ENCODE measurements around the gene CCDC158. TPM values are rescaled to one million over a fixed set of nuclear protein-coding genes. Genes with fewer than 3 reads are reported as not detected.

CCDC158 gene
- total RNA-seq (1.0 TPM), polyA plus RNA-seq (ENCODE audit: insufficient read depth, low read depth, low replicate concordance) (0.24 TPM)
- long read RNA-seq, donor 1 = 0 reads
- long read RNA-seq, donor 2 = 0 reads
- long read RNA-seq, donor 3 = 0 reads
- long read RNA-seq, donor 4 = 0 reads
- long read RNA-seq, donor 5 = 0 reads
- long read RNA-seq, donor 6 = 0 reads
- long read RNA-seq, donor 7 = 0 reads
- long read RNA-seq, donor 8 = 0 reads
- long read RNA-seq, donor 9 = 0 reads
- long read RNA-seq, donor 10 = 0 reads

- no peaks in the 10 kb centered on the region for H3K9me3 ChIP-seq (ENCODE audit: control insufficient read depth in 2 of 3, insufficient read depth in 1 of 3, low read length in 3 of 3)
- intact Hi-C loops (cut with DNase I) = no loop called here
- H3K4me3 ChIP-seq (ENCODE audit: low read length in 3 of 3) = peak within 1 kb of the TSS; percentile 21 to 57 (median 44)
- DNase-seq (peak; percentile 40 to 78 (median 60)), FAIRE-seq (no peak)
- H3K4me1 ChIP-seq (ENCODE audit: control insufficient read depth in 2 of 3, insufficient read depth in 2 of 3, low read depth in 1 of 3, low read length in 3 of 3) = no peaks in the 10 kb centered on the region
- H3K27me3 ChIP-seq (ENCODE audit: control insufficient read depth, insufficient read depth, low read length) = no peaks in the 10 kb centered on the region
- H3K27ac ChIP-seq (ENCODE audit: low read depth in 2 of 2, low read length in 2 of 2) = no peak within 1 kb of the TSS
- H3K36me3 ChIP-seq (ENCODE audit: control insufficient read depth in 2 of 3, insufficient read depth in 3 of 3, low read length in 3 of 3) = no peaks in the 10 kb centered on the region
- H3K9ac ChIP-seq (ENCODE audit: low read length in 3 of 3) = peak within 1 kb of the TSS in 1 of 3 donors; percentile 26
- TF ChIP-seq, protein P1, sequence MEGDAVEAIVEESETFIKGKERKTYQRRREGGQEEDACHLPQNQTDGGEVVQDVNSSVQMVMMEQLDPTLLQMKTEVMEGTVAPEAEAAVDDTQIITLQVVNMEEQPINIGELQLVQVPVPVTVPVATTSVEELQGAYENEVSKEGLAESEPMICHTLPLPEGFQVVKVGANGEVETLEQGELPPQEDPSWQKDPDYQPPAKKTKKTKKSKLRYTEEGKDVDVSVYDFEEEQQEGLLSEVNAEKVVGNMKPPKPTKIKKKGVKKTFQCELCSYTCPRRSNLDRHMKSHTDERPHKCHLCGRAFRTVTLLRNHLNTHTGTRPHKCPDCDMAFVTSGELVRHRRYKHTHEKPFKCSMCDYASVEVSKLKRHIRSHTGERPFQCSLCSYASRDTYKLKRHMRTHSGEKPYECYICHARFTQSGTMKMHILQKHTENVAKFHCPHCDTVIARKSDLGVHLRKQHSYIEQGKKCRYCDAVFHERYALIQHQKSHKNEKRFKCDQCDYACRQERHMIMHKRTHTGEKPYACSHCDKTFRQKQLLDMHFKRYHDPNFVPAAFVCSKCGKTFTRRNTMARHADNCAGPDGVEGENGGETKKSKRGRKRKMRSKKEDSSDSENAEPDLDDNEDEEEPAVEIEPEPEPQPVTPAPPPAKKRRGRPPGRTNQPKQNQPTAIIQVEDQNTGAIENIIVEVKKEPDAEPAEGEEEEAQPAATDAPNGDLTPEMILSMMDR (IDR thresholded peaks at IDR 0.05; ENCODE audit: borderline replicate concordance, extremely low read depth, insufficient read depth) = no peak
Observed at GRCh38 chr4:76420762-76421581, at the start of gene CCDC158. CCDC158 (minus strand) TSS chr4:76421141; CDS start chr4:76403207, 17,934 bp downstream.

- H3K9me3 ChIP-seq (ENCODE audit: control insufficient read depth in 2 of 3, insufficient read depth in 1 of 3, low read length in 3 of 3) = no peaks in the 10 kb centered on the region
- no peaks in the 10 kb centered on the region for H3K36me3 ChIP-seq (ENCODE audit: control insufficient read depth in 2 of 3, insufficient read depth in 3 of 3, low read length in 3 of 3)
- FAIRE-seq (no peak), DNase-seq (no peak)
- H3K4me3 ChIP-seq (ENCODE audit: low read length in 3 of 3) = no peak overlapping the region
- H3K9ac ChIP-seq (ENCODE audit: low read length in 3 of 3) = no peak overlapping the region
- H3K4me1 ChIP-seq (ENCODE audit: control insufficient read depth in 2 of 3, insufficient read depth in 2 of 3, low read depth in 1 of 3, low read length in 3 of 3) = no peaks in the 10 kb centered on the region
- H3K27me3 ChIP-seq (ENCODE audit: control insufficient read depth, insufficient read depth, low read length) = no peaks in the 10 kb centered on the region
- TF ChIP-seq, protein P1 (IDR thresholded peaks at IDR 0.05; ENCODE audit: borderline replicate concordance, extremely low read depth, insufficient read depth) = no peak
- intact Hi-C loops (cut with DNase I) = no loop called here
- H3K27ac ChIP-seq (ENCODE audit: low read depth in 2 of 2, low read length in 2 of 2) = no peak overlapping the region
Observed at GRCh38 chr4:76470532-76470931, 49.6 kb upstream of the CCDC158 start.

DNA sequence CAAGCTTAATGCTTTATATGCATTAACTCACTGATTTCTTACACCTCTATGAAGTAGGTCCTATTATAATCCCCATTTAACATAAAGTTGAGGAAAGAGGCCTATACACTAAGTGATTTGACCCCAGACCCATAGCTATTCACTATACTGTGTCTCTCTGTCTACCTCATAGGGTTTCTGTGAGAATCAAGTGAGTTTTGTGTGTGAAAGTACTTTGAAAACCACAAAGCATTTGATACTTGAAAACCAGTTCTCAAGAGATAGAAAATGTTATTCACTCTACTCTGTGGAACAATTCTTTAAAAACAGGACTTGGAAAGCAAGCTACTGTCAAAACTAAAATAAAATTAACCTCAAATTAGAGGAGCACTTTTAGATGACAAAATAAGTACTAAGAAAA is 49.1 kb upstream of the CCDC158 start:
- FAIRE-seq (no peak), DNase-seq (no peak)
- TF ChIP-seq, protein P1 (IDR thresholded peaks at IDR 0.05; ENCODE audit: borderline replicate concordance, extremely low read depth, insufficient read depth) = no peak
- Histone ChIP-seq H3K9me3 (ENCODE audit: control insufficient read depth in 2 of 3, insufficient read depth in 1 of 3, low read length in 3 of 3) (no peaks in the 10 kb centered on the region), H3K27ac (ENCODE audit: low read depth in 2 of 2, low read length in 2 of 2) (no peak overlapping the region), H3K36me3 (ENCODE audit: control insufficient read depth in 2 of 3, insufficient read depth in 3 of 3, low read length in 3 of 3) (no peaks in the 10 kb centered on the region), H3K9ac (ENCODE audit: low read length in 3 of 3) (no peak overlapping the region), H3K4me1 (ENCODE audit: control insufficient read depth in 2 of 3, insufficient read depth in 2 of 3, low read depth in 1 of 3, low read length in 3 of 3) (no peaks in the 10 kb centered on the region), H3K4me3 (ENCODE audit: low read length in 3 of 3) (no peak overlapping the region), H3K27me3 (ENCODE audit: control insufficient read depth, insufficient read depth, low read length) (no peaks in the 10 kb centered on the region)
- intact Hi-C loops (cut with DNase I) = no loop called here

Measured in kidney (tissue), 22 donors.